SH-SY5Y (cell line): ENCODE data around the gene DLG5.

ENCODE experiments used
- GATA2 ChIP-seq: IDR thresholded peaks from 2 replicates; pipeline ENCODE4 v1.6.1; 2011; ENCODE audit warnings: mild to moderate bottlenecking, low read depth, low read length
- GATA3 ChIP-seq: IDR thresholded peaks from 2 replicates; pipeline ENCODE4 v1.6.1; 2011; ENCODE audit warnings: low read depth, mild to moderate bottlenecking, low read length, moderate library complexity

- TF ChIP-seq GATA2 (no peak), GATA3 (no peak)
Measured at GRCh38 chr10:77936697-77937567, 10.4 kb upstream of the DLG5 start.
